GM12873 (cell line): Measurements from ENCODE around the gene MLLT10.
A peak's percentile ranks its signal among the peaks of the same experiment; 100 is the strongest.

ENCODE experiments used
- CTCF ChIP-seq: IDR thresholded peaks from 2 replicates; pipeline ENCODE4 v1.5.1; 2012; ENCODE audit warnings: low read depth, mild to moderate bottlenecking, moderate library complexity, low read length, control low read depth; ENCODE audit not compliant: insufficient read depth; ENCODE audit errors: missing control alignments

The MLLT10 gene

GRCh38 chr10:21492421-21492820, 41.6 kb upstream of the MLLT10 start:
- TF ChIP-seq CTCF = no peak

- no peak for TF ChIP-seq CTCF
These were observed 40.2 kb upstream of the MLLT10 start for GRCh38 chr10:21493784-21494183.

- no peak for TF ChIP-seq CTCF
These were observed 39.6 kb upstream of the MLLT10 start for GRCh38 chr10:21494191-21495001.

GRCh38 chr10:21495002-21495751, 38.9 kb upstream of the MLLT10 start:
- TF ChIP-seq CTCF = no peak

GRCh38 chr10:21495752-21496342, 38.2 kb upstream of the MLLT10 start:
- TF ChIP-seq CTCF = peak; percentile 86

DNA sequence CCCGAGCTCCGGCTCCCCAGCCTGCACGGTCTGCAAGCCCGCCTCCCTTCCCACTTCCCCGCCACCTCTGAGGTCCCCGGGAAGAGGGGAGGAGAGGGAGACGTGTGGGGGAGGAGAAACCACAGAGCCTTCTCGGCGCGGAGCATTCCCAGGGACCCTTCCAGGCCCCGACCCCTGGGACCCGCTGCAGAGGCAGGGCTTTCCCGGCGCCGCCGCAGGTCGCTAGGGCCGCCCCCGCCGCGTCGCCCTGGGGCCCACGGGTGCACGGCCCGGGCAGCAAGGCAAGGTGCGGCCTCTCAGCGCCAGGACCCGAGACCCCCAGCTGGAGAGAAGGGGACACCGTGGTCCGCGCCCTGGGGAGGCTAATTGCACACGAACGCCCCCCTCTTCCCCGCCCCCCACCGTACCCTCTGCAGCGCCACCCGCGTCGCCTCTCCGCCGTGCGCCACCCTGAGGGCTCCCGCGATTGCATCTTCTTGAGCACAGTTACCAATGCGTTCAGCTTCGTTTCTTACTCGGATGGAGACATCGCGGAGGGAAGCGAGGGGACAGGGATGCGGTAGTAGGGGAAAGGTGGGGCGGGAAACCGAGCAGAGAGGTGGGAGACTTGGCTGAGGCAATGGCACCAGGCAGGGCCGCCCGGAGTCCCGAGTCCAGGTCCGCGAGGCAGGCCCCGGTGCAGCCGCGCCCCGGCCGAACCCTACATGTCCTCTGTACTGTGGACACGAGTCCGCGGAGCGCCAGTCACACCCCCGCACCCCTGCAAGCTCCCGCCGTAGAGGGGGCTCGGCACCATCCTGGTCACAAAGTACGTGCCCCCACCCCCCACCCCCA, 37.5 kb upstream of the MLLT10 start:
- peak; percentile 62 for TF ChIP-seq CTCF
